GM21619 (cell line): Measurements from ENCODE around the gene BACE2.

Experiments
- ATAC-seq: cut with Tn5 transposase; IDR thresholded peaks from one replicate; pipeline ENCODE4 v1.9.1; 2021; ENCODE audit not compliant: unreplicated experiment

BACE2 gene

DNA sequence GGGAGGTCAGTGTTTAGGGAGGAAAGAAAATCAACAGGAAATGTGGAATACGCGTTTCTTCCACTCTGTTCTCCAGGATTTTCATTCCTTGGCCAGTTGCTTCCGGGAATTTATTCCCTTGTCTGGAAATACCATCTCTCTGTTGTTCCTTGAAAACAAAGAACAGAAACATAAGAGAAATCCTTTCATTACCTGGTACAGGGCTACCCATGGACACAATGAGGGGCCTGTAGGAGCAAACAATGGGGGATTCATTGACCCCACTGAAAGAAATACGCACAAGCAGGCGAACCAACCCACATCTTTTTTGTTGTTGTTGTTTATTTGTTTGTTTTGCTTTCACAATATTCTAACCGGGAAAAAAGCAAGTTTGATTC, 20.0 kb upstream of the BACE2 start:
- no peak for ATAC-seq

DNA sequence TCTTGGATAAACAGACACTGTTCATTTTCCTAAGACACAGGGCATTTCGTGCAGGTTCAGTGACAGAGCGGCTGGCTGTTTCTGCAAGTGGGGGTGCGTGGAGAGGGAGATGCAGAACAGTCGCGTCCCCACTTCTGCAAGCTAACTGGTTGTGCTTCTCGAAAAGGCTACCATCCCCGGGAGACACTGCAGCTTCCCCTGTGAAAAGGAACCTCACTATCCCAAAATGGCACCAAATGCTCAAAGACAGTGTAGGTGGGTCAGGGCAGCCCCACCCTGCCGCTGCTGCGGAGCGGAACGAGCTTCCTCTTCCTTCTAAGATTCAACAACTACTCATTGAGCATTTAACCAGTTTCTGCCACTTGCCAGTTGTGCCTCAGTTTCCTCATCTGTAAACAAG, 19.2 kb upstream of the BACE2 start:
- no peak for ATAC-seq

DNA sequence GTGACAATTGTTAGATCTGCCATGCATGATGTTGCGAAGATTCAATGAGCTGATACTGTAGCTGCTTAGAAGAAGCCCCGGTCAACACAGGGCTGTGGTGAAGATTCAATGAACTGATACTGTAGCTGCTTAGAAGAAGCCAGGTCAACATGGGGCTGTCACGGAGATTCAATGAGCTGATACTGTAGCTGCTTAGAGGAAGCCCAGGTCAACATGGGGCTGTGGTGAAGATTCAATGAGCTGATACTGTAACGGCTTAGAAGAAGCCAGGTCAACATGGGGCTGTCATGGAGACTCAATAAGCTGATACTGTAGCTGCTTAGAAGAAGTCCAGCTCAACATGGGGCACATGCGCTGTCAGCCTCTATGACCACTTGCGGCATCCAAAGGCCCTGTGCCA, 18.8 kb upstream of the BACE2 start:
- ATAC-seq = no peak

DNA sequence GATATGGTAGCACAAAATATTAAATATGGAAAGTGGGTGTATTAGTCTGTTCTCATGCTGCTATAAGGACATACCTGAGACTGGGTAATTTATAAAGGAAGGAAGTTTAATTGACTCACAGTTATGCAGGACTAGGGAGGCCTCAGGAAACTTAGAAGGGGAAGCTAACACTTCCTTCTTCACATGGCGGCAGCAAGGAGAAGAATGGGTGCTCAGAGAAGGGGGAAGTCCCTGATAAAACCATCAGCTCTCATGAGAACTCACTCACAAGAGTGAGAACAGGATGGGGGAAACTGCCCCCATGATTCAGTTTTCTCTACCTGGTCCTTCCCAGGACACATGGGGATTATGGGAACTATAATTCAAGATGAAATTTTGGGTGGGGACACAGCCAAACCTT, 15.8 kb upstream of the BACE2 start:
- ATAC-seq = no peak

GRCh38 chr21:41153443-41153842, 14.5 kb upstream of the BACE2 start:
- no peak for ATAC-seq

- ATAC-seq = no peak
These were observed 11.8 kb upstream of the BACE2 start for GRCh38 chr21:41156142-41156541.

DNA sequence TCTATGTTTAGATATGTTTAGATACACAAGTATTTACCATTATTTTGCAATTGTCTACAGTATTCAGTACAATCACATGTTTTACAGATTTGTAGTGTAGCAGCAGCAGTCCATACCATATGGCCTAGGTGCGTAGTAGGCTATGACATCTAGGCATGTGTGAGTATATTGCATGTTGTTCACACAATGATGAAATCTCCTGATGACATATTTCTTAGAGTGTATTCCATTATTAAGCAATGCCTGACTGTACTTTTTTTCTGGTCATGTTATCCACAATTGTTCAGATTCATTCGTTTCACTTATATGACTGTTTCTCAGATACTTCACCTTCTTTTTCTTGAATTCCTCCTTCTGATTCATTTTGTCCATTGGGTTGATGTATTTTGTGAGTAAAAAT, 9.9 kb upstream of the BACE2 start:
- ATAC-seq = no peak

DNA sequence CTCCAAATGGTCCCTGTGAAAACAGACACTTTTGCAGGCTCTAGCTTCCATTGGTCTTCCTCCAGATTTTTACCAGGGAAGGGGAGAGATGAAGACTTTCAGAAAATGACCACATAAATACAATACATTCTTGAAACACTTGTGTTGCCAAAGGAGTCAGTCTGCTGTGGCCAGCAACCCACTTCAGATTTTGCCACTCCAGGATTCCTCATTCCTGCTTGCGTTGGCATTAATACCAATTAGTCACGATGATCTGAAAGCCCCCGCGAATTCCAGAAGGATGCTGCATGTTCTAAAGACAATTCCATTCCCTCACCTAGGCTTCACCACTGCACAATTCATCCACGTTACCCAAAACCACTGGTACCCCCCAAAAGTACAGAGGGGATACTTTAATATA, 7.9 kb upstream of the BACE2 start:
- ATAC-seq = no peak

DNA sequence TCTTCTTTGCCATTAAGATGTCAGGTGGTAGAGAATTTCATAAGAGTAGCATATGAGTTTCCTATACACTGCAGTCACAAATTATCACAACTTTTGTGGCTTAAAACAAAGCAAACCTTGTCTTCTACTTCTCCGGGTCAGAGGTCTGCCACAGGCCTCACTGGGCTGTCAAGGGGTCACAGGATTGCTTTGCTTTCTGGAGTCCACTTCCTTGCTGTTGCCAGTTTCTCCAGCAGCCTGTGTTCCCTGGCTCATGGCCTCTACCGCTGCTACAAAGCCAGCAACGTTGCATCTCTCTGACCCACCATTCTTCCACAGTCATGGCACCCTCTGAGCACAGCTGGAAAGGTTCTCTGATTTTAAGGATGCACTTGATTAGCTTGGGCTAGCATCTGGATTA, 6.5 kb upstream of the BACE2 start:
- ATAC-seq = no peak

DNA sequence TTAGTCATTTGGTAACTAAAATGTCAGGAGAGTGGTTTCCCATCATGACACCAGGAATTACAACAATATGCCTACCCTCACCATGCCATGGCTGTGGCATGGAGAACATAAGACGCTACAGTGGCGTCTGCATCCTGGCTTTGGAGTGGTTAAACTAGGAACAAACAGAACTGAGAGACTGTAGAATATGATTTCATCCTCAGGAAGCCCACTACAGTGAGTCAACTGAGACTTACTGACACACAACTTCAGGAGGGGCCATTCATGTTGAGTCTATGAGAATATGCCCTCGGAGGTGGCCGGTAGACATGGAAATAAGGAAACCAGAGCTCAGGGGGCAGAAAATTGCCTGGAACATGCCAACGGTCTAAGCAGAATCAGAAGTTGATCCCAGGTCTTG, 5.9 kb upstream of the BACE2 start:
- ATAC-seq = no peak

- no peak for ATAC-seq
These were observed 4.9 kb upstream of the BACE2 start for GRCh38 chr21:41163091-41163490.

GRCh38 chr21:41164052-41164451, 3.9 kb upstream of the BACE2 start:
- ATAC-seq = no peak

DNA sequence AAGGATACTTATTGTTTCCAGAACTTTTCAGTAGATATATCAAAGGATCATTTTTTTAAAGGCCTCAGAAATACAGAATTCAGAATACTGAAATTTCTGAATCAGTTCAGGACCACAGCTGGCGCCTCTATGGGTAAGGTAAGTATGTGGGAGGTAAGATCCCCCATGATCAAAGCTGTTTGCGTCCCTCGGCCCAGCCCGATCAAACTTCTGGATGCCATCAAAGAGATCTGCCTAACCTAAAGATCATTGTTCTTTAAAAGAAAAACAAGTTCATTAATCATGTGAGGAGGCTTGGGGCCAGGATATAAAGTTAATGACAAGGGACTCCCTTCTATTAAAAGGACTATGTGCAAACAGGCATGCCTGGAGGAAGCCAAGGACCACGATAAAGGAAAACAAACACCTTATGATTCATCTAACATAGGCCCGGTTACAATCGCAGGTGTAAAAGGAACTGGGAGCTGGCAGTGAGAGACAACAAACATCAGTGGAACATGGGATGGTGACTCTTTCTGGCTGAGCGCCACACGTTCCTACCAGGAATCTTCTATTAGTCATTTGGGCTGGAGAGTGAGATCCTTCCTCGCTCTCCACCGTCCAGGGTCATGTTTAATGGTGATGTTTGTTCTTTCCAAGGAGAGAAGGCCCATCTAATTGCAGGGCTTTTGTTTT, 2.8 kb upstream of the BACE2 start:
- no peak for ATAC-seq

DNA sequence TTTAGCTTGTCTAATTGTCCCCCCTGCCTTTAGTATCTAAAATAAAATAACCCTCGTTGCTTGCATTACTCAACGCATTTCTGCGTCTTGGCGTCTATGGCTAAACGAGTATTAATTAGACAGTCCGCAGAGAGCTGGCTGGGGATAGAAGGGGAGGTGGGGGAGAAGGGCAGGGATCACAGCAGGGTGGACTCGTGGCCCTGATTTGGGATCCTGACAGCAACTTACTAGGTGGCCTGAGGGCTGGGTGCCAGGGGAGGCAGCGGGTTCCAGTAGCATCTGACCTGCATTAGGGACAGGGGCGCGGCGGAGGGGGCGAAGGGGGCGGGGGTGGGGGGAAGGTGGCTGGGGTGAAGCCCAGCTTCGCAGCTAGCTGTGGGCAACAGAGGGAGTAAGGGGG, 1.1 kb upstream of the BACE2 start:
- no peak for ATAC-seq

DNA sequence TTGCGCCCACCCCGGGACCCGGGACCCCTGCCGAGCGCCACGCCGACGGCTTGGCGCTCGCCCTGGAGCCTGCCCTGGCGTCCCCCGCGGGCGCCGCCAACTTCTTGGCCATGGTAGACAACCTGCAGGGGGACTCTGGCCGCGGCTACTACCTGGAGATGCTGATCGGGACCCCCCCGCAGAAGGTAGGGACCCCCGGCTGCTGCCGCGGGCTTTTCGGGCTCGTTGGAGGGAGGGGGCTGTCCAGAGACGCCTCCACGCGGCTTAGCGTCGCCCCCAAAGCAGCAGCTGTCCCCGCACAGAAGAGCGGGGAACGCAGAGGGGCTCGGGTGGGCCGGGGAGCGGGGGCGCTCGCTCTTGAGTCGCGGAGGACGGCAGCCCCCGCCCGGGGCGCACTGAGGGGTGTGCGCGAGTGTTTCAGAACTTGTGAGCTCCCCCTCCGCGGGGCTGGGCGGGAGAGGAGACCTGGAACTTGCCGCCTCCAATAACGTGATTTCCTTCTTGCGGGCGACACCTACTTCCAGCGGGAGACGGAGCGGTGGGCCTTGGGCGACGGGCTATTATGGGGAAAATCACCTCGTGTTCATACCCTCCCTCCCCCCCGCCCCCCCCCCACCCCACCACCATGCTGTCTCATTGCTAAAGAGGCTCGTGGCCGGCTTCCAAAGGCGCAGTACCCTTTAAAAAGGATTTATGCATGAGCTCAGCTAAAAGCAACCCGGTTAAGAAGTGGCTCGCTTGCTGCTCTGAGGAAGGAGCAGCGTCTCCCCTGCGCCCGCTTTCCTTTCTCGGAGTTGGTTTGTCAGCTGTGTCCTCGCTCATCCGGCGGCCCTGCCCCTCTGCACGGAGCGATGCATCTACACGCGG, 664 bp downstream of the BACE2 start:
- no peak for ATAC-seq

DNA sequence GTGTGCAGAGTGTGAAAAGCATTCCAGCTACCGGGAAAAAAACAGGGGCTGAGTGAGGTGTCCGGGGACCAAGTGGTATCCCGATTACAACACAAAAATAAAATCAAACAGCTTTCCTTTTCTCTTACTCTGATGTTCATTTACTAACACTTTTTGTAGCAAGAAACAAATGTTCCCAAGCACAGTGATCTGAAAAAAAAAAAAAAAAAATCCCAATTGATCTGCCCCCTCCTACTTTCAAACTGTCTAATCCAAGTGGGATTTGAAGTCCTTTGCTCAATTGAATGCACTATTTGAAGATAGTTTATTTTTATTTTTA, 1.3 kb downstream of the BACE2 start:
- no peak for ATAC-seq

DNA sequence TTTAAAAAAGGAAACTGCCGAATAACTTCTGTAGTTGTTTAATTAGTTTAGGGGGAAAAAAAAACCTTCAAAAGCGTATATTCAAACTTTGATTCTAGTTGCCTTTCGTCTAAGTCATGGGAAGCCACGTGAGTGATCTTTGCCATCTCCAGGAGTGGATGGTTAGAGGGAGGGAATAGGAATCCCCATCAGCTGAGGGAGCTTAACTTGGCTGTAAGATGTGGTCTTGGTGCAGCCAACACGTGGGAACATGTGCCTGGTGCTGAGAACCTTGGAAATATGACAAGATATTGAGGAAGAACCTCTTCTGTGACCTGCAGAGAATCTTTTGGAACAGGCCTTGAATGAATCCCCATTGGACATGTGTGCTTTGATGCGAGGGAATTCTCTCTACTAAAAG, 1.7 kb downstream of the BACE2 start:
- no peak for ATAC-seq

DNA sequence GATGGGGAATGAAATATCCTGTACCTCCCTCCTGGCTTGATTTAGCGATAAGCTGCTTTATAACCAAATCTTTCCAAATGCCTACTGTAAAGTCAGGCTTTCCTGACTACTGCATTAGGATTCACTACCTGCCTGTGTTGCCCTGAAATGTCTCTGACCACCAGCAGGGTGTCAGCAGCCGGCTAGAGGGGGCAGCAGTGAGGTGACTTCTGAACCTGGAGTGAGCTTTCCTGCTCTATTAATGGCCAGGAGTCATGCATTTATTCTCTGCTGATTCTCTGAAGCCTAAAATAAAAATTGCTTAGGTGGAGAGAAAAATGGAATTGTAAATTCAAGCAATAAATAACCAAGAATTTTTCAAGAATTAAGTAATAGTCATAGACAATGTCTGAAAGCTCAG, 2.5 kb downstream of the BACE2 start:
- no peak for ATAC-seq

- no peak for ATAC-seq
These were observed 3.1 kb downstream of the BACE2 start for GRCh38 chr21:41170859-41171609.

DNA sequence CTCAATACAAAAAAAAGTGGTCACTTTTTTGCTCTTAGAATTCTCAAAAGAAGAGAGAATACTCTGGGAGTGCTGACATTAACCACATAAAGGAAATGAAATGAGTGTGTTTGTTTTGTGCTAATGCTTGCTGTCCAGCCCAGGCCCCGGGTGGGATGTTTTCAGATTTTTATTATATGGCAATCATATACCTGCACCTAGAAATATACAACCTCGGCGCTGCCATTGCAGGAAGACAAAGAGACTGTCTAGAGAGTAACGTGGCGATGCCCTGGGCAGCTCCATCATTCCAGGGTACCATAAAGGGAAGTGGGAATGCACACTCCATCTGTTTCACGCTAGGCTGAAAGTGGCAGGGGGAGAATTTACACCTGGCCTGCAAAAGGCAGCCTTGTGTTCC, 7.1 kb downstream of the BACE2 start:
- no peak for ATAC-seq

DNA sequence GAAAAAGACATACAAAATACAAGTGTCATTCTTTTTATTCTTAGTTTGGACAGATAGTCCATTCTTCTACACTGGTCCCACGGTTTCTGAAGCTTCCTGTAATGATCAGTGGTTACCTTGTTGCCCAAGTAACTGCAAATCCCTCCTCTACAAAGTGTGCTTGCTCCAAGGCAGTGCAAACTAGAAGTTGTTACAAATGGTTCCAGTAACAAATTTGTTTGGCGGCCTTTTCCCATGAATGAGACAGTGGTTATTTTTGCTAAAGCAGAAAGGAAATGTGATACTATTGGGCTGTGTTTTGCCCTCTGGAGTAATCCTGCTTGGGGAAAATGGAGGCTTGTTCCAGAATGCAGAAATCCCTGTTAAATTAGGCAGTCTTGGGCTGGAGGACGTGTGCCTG, 8.9 kb downstream of the BACE2 start:
- no peak for ATAC-seq

GRCh38 chr21:41180752-41181151, 12.8 kb downstream of the BACE2 start:
- no peak for ATAC-seq
